Keratinocyte (primary cell): ENCODE data around the gene DNAJB5. TPM values are rescaled to one million over a fixed set of nuclear protein-coding genes. Genes with fewer than 3 reads are reported as not detected.
A peak's percentile ranks its signal among the peaks of the same experiment; 100 is the strongest.

Experiments used
- DNase-seq: peaks from one replicate; pipeline ENCODE4 v3.0.0-alpha.2; 2011; ENCODE audit warnings: low read depth, missing footprints, low spot score
- FAIRE-seq: peaks from 2 replicates; lab custom pipeline; 2011; peaks lifted over from hg19 to GRCh38; lab: Jason Lieb, UNC
- H2AFZ ChIP-seq: 2 replicates; pipeline ENCODE4 v1.6.0; 2012; ENCODE audit warnings: low read length, control low read depth, inconsistent platforms; ENCODE audit not compliant: control insufficient read depth
- H3K27ac ChIP-seq: 2 replicates; pipeline ENCODE4 v1.5.1; 2011; ENCODE audit warnings: low read length; ENCODE audit not compliant: control insufficient read depth, insufficient read depth
- H3K27me3 ChIP-seq: 3 replicates; pipeline ENCODE4 v1.6.0; 2011; ENCODE audit warnings: low read length; ENCODE audit not compliant: control insufficient read depth, insufficient read depth; ENCODE audit errors: extremely low read depth
- H3K36me3 ChIP-seq, 2 experiments: 2 replicates in 1 of 2; 3 replicates in 1 of 2; pipeline ENCODE4 v1.5.1; 2011; ENCODE audit warnings: low read length in 2 of 2, mild to moderate bottlenecking in 1 of 2; ENCODE audit not compliant: control insufficient read depth in 2 of 2, insufficient read depth in 2 of 2; ENCODE audit errors: extremely low read depth in 1 of 2
- H3K4me1 ChIP-seq: 3 replicates; pipeline ENCODE4 v1.5.1; 2011; ENCODE audit warnings: low read length; ENCODE audit not compliant: control insufficient read depth, insufficient read depth; ENCODE audit errors: extremely low read depth
- H3K4me2 ChIP-seq: 3 replicates; pipeline ENCODE4 v1.6.0; 2011; ENCODE audit warnings: low read depth, low read length; ENCODE audit not compliant: control insufficient read depth, insufficient read depth; ENCODE audit errors: extremely low read depth
- H3K4me3 ChIP-seq, 3 experiments: fragments of 200-600 bp in 1 of 3; sonication (generic) in 1 of 3; 2 replicates in 2 of 3; 3 replicates in 1 of 3; pipeline ENCODE4 v1.5.1; 2011 to 2016; ENCODE audit warnings: low read length in 3 of 3, mild to moderate bottlenecking in 3 of 3, control low read depth in 2 of 3, inconsistent platforms in 1 of 3, low read depth in 1 of 3, mixed read lengths in 1 of 3, mixed run types in 1 of 3, moderate library complexity in 1 of 3; ENCODE audit not compliant: control insufficient read depth in 2 of 3, insufficient read depth in 2 of 3; ENCODE audit errors: extremely low read depth in 1 of 3
- H3K79me2 ChIP-seq: 2 replicates; pipeline ENCODE4 v1.6.0; 2012; ENCODE audit warnings: low read length; ENCODE audit not compliant: control insufficient read depth, insufficient read depth
- H3K9ac ChIP-seq: 3 replicates; pipeline ENCODE4 v1.6.0; 2011; ENCODE audit warnings: low read length; ENCODE audit not compliant: control insufficient read depth, insufficient read depth; ENCODE audit errors: extremely low read depth
- H3K9me1 ChIP-seq: 3 replicates; pipeline ENCODE4 v1.6.0; 2011; ENCODE audit warnings: low read length; ENCODE audit not compliant: control insufficient read depth, insufficient read depth; ENCODE audit errors: extremely low read depth
- H3K9me3 ChIP-seq: 2 replicates; pipeline ENCODE4 v1.5.1; 2012; ENCODE audit warnings: low read depth, low read length; ENCODE audit not compliant: control insufficient read depth
- H4K20me1 ChIP-seq: 3 replicates; pipeline ENCODE4 v1.6.0; 2011; ENCODE audit warnings: low read length; ENCODE audit not compliant: control insufficient read depth, insufficient read depth; ENCODE audit errors: extremely low read depth
- CTCF ChIP-seq, 3 experiments: IDR thresholded peaks in 1 of 3; conservative IDR thresholded peaks in 1 of 3; optimal IDR thresholded peaks in 1 of 3; 2 replicates in 2 of 3; 3 replicates in 1 of 3; pipeline versions ENCODE3 to v1.5.1; 2011; ENCODE audit warnings: low read length in 3 of 3, mild to moderate bottlenecking in 3 of 3, moderate library complexity in 2 of 3, control low read depth in 1 of 3, inconsistent platforms in 1 of 3; ENCODE audit not compliant: insufficient read depth in 2 of 3; ENCODE audit errors: extremely low read depth in 1 of 3
- EZH2 ChIP-seq: IDR thresholded peaks from one replicate; pipeline ENCODE4 v1.6.1; 2012; ENCODE audit warnings: inconsistent platforms, mild to moderate bottlenecking, low read length, moderate library complexity
- dilution Hi-C: fragments of 300-500 bp; cut with MboI; formaldehyde crosslinking; loops from one replicate; pipeline ENCODE4 v1.7.0; 2020; ENCODE audit warnings: low sequenced_read_pairs; ENCODE audit not compliant: extremely low pct_ligation_motif_present
- polyA plus RNA-seq, 5 experiments: library from polyadenylated mRNA; depleted of rRNA in 3 of 5; stranded (reverse) in 3 of 5; stranded (forward) in 1 of 5; unstranded in 1 of 5; fragments of >200 nt; gene quantifications; 1 replicate in 1 of 5; 2 replicates in 3 of 5; 3 replicates in 1 of 5; pipeline versions ENCODE4 v1.2.1 to v1.2.3, GENCODE V29; 2011 to 2012; ENCODE audit warnings: missing spikeins in 2 of 5, low read depth in 1 of 5, low replicate concordance in 1 of 5

DNAJB5 gene
- polyA plus RNA-seq, 1 donor (not counting 4 experiments of a cell fraction or from before 2014, with no cell fraction given), result 2.4 TPM

- H3K79me2 ChIP-seq, result no peaks in the 10 kb centered on the region
- H3K4me2 ChIP-seq, result no peak overlapping the region
- no peak overlapping the region for H3K27ac ChIP-seq
- FAIRE-seq (no peak), DNase-seq (no peak)
- dilution Hi-C loops, result no loop called here
- no peak overlapping the region for H3K4me3 ChIP-seq
- H3K4me1 ChIP-seq, result peaks cover 14% of the 10 kb centered on the region
- TF ChIP-seq EZH2 (no peak), CTCF (optimal IDR thresholded peaks at IDR 0.05 in 1 of 3, IDR thresholded peaks at IDR 0.05 in 1 of 3, conservative IDR thresholded peaks at IDR 0.05 in 1 of 3; ENCODE audit: extremely low read depth in 1 of 3, insufficient read depth in 2 of 3, low read length in 3 of 3) (no peak)
- H3K9me1 ChIP-seq, result no peaks in the 10 kb centered on the region
- H3K27me3 ChIP-seq, result no peaks in the 10 kb centered on the region
- H4K20me1 ChIP-seq, result no peaks in the 10 kb centered on the region
- no peak overlapping the region for H2AFZ ChIP-seq
- H3K9ac ChIP-seq, result no peak overlapping the region
- H3K9me3 ChIP-seq, result peaks cover 7% of the 10 kb centered on the region
- peaks cover 0 to 5% of the 10 kb centered on the region in 2 experiments for H3K36me3 ChIP-seq
Measured at GRCh38 chr9:35033101-35033500, 43.6 kb downstream of the DNAJB5 start.

- H2AFZ ChIP-seq, result peak overlapping the region; percentile 75
- peak overlapping the region; percentile 47 for H3K4me2 ChIP-seq
- peaks cover 10% of the 10 kb centered on the region for H3K4me1 ChIP-seq
- H3K4me3 ChIP-seq, result peak overlapping the region in 2 of 3 experiments; percentile 20 to 49
- dilution Hi-C loops, result no loop called here
- DNase-seq (no peak), FAIRE-seq (no peak)
- H3K9me3 ChIP-seq, result no peaks in the 10 kb centered on the region
- no peak overlapping the region for H3K27ac ChIP-seq
- no peaks in the 10 kb centered on the region for H4K20me1 ChIP-seq
- peaks cover 0 to 5% of the 10 kb centered on the region in 2 experiments for H3K36me3 ChIP-seq
- H3K9me1 ChIP-seq, result no peaks in the 10 kb centered on the region
- no peaks in the 10 kb centered on the region for H3K27me3 ChIP-seq
- no peaks in the 10 kb centered on the region for H3K79me2 ChIP-seq
- no peak overlapping the region for H3K9ac ChIP-seq
- no peak for TF ChIP-seq EZH2
- peak in 1 of 3 experiments; percentile 18 for TF ChIP-seq CTCF (optimal IDR thresholded peaks at IDR 0.05 in 1 of 3, IDR thresholded peaks at IDR 0.05 in 1 of 3, conservative IDR thresholded peaks at IDR 0.05 in 1 of 3; ENCODE audit: extremely low read depth in 1 of 3, insufficient read depth in 2 of 3, low read length in 3 of 3)
Measured at GRCh38 chr9:35035851-35036701, 46.5 kb downstream of the DNAJB5 start.
